Measurements from ENCODE around the gene SEPTIN2.
"Not testable (repeated sequence)": the region's sequence is repeated elsewhere in the genome, so short reads cannot be mapped to it uniquely, and the experiment has no call there.

Gene SEPTIN2

DNA sequence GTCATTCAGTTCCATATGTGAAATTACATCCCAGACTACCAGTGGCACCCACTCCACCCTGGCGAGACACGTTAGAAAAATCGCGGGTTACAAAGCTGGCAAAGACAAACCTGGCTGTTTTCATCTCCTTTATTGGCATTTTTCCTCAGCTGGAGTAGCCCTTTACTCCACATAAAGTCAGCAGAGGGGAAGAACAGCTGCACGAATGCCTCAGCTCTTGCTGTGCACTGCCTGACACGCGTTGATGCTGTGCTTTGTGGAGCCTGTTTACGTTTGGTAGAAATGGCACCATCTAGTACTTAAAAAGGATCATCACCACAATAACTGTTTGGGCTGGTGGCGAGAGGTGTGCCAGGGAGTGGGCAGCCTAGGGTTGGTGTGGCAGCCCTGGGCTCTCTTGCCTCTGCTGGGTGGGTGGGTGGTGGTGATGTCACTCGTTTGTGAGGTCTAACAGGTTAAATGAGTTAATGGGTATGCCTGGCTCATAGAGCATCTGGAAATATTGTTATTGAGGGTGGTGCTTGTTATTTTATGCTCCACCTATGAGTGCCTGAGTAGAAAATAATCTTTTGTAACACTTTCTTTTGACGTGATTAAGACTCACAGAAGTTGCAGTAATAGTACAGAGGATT is 56.8 kb downstream of the SEPTIN2 start:
- TF ChIP-seq ZC3H10 (CRISPR knock-in tag; IDR thresholded peaks at IDR 0.05) (no peak), ZFP3 (CRISPR knock-in tag; IDR thresholded peaks at IDR 0.05) (no peak), GLIS3 (CRISPR knock-in tag; IDR thresholded peaks at IDR 0.05) (no peak), SNAI2 (CRISPR knock-in tag; IDR thresholded peaks at IDR 0.05) (no peak), CSDC2 (CRISPR knock-in tag; IDR thresholded peaks at IDR 0.05) (no peak), BACH2 (CRISPR knock-in tag; IDR thresholded peaks at IDR 0.05; ENCODE audit: borderline replicate concordance) (no peak), ZNF565 (CRISPR knock-in tag; conservative IDR thresholded peaks at IDR 0.05; ENCODE audit: low read depth) (no peak), ZFP30 (CRISPR knock-in tag; IDR thresholded peaks at IDR 0.05) (no peak)
- TF ChIP-seq, protein P1, sequence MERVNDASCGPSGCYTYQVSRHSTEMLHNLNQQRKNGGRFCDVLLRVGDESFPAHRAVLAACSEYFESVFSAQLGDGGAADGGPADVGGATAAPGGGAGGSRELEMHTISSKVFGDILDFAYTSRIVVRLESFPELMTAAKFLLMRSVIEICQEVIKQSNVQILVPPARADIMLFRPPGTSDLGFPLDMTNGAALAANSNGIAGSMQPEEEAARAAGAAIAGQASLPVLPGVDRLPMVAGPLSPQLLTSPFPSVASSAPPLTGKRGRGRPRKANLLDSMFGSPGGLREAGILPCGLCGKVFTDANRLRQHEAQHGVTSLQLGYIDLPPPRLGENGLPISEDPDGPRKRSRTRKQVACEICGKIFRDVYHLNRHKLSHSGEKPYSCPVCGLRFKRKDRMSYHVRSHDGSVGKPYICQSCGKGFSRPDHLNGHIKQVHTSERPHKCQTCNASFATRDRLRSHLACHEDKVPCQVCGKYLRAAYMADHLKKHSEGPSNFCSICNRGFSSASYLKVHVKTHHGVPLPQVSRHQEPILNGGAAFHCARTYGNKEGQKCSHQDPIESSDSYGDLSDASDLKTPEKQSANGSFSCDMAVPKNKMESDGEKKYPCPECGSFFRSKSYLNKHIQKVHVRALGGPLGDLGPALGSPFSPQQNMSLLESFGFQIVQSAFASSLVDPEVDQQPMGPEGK (CRISPR knock-in tag; IDR thresholded peaks at IDR 0.05; ENCODE audit: borderline replicate concordance): no peak
- TF ChIP-seq, protein P2, sequence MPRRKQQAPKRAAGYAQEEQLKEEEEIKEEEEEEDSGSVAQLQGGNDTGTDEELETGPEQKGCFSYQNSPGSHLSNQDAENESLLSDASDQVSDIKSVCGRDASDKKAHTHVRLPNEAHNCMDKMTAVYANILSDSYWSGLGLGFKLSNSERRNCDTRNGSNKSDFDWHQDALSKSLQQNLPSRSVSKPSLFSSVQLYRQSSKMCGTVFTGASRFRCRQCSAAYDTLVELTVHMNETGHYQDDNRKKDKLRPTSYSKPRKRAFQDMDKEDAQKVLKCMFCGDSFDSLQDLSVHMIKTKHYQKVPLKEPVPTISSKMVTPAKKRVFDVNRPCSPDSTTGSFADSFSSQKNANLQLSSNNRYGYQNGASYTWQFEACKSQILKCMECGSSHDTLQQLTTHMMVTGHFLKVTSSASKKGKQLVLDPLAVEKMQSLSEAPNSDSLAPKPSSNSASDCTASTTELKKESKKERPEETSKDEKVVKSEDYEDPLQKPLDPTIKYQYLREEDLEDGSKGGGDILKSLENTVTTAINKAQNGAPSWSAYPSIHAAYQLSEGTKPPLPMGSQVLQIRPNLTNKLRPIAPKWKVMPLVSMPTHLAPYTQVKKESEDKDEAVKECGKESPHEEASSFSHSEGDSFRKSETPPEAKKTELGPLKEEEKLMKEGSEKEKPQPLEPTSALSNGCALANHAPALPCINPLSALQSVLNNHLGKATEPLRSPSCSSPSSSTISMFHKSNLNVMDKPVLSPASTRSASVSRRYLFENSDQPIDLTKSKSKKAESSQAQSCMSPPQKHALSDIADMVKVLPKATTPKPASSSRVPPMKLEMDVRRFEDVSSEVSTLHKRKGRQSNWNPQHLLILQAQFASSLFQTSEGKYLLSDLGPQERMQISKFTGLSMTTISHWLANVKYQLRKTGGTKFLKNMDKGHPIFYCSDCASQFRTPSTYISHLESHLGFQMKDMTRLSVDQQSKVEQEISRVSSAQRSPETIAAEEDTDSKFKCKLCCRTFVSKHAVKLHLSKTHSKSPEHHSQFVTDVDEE (CRISPR knock-in tag; IDR thresholded peaks at IDR 0.05): no peak

GRCh38 chr2:241373446-241373845 is 57.7 kb downstream of the SEPTIN2 start:
- TF ChIP-seq ZFP3 (CRISPR knock-in tag; IDR thresholded peaks at IDR 0.05) (no peak), BACH2 (CRISPR knock-in tag; IDR thresholded peaks at IDR 0.05; ENCODE audit: borderline replicate concordance) (no peak), ZNF8 (CRISPR knock-in tag; IDR thresholded peaks at IDR 0.05) (no peak), SNAI2 (CRISPR knock-in tag; IDR thresholded peaks at IDR 0.05) (no peak), OSR1 (CRISPR knock-in tag; IDR thresholded peaks at IDR 0.05) (no peak), TCF4 (CRISPR knock-in tag; IDR thresholded peaks at IDR 0.05; ENCODE audit: borderline replicate concordance) (no peak), ARNTL (CRISPR knock-in tag; IDR thresholded peaks at IDR 0.05; ENCODE audit: borderline replicate concordance, low read depth) (no peak), ISL1 (CRISPR knock-in tag; IDR thresholded peaks at IDR 0.05) (no peak), ZC3H10 (CRISPR knock-in tag; IDR thresholded peaks at IDR 0.05) (no peak), GLIS3 (CRISPR knock-in tag; IDR thresholded peaks at IDR 0.05) (no peak), ESRRG (CRISPR knock-in tag; IDR thresholded peaks at IDR 0.05) (no peak), POU6F1 (CRISPR knock-in tag; IDR thresholded peaks at IDR 0.05; ENCODE audit: borderline replicate concordance, low read depth) (no peak)
- TF ChIP-seq, protein P3, sequence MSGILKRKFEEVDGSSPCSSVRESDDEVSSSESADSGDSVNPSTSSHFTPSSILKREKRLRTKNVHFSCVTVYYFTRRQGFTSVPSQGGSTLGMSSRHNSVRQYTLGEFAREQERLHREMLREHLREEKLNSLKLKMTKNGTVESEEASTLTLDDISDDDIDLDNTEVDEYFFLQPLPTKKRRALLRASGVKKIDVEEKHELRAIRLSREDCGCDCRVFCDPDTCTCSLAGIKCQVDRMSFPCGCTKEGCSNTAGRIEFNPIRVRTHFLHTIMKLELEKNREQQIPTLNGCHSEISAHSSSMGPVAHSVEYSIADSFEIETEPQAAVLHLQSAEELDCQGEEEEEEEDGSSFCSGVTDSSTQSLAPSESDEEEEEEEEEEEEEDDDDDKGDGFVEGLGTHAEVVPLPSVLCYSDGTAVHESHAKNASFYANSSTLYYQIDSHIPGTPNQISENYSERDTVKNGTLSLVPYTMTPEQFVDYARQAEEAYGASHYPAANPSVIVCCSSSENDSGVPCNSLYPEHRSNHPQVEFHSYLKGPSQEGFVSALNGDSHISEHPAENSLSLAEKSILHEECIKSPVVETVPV (CRISPR knock-in tag; IDR thresholded peaks at IDR 0.05): no peak
- TF ChIP-seq, protein P1 (CRISPR knock-in tag; IDR thresholded peaks at IDR 0.05; ENCODE audit: borderline replicate concordance): no peak
- ATAC-seq: no peak

More for the DNA sequence above, 56.8 kb downstream of the SEPTIN2 start:
- no peak for ATAC-seq

DNA sequence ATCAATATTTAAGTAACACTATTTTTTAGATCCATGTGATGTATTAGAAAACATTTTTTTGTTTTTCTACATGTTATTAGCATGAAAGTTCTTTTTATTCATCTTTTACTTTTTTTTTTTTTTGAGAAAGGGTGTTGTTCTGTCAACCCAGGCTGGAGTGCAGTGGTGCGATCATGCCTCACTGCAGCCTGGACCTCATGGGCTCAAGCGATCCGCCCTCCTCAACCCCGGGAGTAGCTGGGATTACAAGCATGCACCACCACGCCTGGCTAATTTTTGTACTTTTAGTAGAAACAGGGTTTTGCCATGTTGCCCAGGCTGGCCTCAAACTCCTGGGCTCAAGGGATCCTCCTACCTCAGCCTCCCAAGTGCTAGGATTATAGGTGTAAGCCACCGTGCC is 58.2 kb downstream of the SEPTIN2 start:
- ATAC-seq: not testable (repeated sequence)

DNA sequence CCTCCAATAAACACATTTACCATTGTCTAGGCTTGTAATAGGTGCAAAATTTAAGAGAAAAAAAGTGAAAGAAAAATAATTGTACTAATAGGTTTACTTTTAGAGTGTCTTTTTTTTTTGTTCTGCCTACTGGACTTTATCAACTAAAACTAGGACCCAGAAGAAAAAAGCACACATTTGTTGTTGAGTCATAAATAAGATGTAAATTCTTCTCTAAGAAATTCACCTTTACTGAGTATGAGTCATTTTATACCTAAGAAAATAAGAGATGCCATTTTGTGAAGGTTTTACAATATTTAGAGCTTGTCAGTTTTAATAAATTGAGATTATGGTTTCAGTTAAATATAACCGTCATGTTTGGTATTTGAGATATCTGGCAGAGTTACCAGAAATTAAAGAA is 59.6 kb downstream of the SEPTIN2 start:
- ATAC-seq: no peak
- TF ChIP-seq TOX (CRISPR knock-in tag; IDR thresholded peaks at IDR 0.05; ENCODE audit: borderline replicate concordance): no peak
- no peak for TF ChIP-seq TCF4 (CRISPR knock-in tag; IDR thresholded peaks at IDR 0.05; ENCODE audit: borderline replicate concordance)
- TF ChIP-seq, protein P1 (CRISPR knock-in tag; IDR thresholded peaks at IDR 0.05; ENCODE audit: borderline replicate concordance): no peak
- no peak for TF ChIP-seq SNAI2 (CRISPR knock-in tag; IDR thresholded peaks at IDR 0.05)
- TF ChIP-seq OSR1 (CRISPR knock-in tag; IDR thresholded peaks at IDR 0.05): no peak
- no peak for TF ChIP-seq BACH2 (CRISPR knock-in tag; IDR thresholded peaks at IDR 0.05; ENCODE audit: borderline replicate concordance)
